ENCODE measurements around the gene ZNF446.
A peak's percentile ranks its signal among the peaks of the same experiment; 100 is the strongest.

ZNF446 gene

DNA sequence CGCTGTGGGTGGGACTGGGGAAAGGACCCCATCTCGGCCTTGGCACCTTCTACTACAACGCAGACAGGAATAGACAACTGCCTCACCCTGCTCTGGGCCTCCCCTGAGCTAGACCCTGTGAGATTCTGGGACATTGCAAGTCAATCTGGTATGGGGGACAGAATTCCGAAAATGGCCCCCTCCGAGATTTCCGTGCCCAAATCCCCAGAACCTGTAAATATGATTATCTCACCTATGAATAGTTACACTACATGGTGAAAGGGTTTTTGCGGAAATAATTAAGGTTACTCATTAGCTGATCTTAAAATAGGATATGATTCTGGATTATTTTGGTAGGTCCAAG lies 44.1 kb downstream of the ZNF446 start:
- DNase-seq (ENCODE audit: low read depth), result no peak
- TF ChIP-seq, protein P1, sequence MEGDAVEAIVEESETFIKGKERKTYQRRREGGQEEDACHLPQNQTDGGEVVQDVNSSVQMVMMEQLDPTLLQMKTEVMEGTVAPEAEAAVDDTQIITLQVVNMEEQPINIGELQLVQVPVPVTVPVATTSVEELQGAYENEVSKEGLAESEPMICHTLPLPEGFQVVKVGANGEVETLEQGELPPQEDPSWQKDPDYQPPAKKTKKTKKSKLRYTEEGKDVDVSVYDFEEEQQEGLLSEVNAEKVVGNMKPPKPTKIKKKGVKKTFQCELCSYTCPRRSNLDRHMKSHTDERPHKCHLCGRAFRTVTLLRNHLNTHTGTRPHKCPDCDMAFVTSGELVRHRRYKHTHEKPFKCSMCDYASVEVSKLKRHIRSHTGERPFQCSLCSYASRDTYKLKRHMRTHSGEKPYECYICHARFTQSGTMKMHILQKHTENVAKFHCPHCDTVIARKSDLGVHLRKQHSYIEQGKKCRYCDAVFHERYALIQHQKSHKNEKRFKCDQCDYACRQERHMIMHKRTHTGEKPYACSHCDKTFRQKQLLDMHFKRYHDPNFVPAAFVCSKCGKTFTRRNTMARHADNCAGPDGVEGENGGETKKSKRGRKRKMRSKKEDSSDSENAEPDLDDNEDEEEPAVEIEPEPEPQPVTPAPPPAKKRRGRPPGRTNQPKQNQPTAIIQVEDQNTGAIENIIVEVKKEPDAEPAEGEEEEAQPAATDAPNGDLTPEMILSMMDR (IDR thresholded peaks at IDR 0.05; ENCODE audit: insufficient read depth, low read depth, low read length, missing control alignments), result no peak
- H3K4me3 ChIP-seq (ENCODE audit: low read length), result peak overlapping the region; percentile 73

DNA sequence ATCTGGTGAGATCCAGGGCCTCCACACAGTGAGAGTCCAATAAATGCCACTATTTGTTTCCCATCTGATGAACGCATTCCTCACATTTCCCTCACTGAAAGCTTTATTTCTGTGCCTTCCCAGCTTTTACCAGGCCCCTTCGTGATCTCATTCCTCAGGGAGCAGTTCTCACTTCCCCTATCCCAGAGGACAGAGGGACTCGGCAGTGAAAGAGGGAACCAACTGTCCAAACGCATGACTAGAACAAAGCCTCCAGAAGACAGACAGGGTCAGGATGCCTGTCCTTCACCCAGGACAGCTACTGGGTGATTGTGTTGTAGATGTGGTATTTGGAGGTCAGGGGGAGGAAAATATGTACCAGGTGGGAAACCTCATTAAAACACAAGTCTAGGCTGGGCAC lies 45.5 kb downstream of the ZNF446 start:
- H3K4me3 ChIP-seq (ENCODE audit: low read length), result no peak overlapping the region
- DNase-seq (ENCODE audit: low read depth), result no peak
- TF ChIP-seq, protein P1 (IDR thresholded peaks at IDR 0.05; ENCODE audit: insufficient read depth, low read depth, low read length, missing control alignments), result no peak

DNA sequence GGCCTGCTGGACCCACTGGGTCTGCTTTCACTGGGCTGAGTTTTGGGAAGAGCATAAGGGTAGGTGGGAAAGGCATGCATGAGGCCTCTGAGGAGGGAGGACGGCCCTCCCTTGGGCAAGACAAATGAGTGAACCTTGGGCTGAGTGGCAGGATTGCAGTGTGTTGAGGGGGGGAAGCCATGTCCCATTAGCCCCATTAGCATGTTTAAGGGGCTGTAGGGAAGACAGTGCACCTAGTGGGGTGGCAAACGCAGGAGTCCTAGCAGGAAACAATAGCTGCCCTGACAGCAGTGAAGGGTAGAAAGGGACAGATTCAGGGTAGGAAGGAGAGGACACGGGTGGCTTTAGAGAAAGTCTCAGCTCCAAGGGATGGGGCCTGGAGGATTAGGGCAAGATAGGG lies 46.6 kb downstream of the ZNF446 start:
- TF ChIP-seq, protein P1 (IDR thresholded peaks at IDR 0.05; ENCODE audit: insufficient read depth, low read depth, low read length, missing control alignments), result no peak
- H3K4me3 ChIP-seq (ENCODE audit: low read length), result no peak overlapping the region
- DNase-seq (ENCODE audit: low read depth), result no peak

DNA sequence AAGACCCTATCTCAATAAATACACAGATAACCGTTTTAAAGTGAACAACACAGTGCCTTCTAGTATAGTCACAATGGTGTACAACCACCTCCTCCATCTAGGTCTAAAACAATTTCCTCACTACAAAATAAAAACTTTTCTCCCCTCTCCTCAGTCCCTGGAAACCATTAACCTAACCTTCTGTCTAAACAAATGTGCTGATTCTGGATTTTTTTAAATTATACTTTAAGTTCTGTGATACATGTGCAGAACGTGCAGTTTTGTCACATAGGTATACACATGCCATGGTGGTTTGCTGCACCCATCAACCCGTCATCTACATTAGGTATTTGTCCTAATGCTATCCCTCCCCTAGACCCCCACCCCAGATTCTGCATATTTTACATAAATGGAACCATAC lies 53.3 kb downstream of the ZNF446 start:
- TF ChIP-seq, protein P1 (IDR thresholded peaks at IDR 0.05; ENCODE audit: insufficient read depth, low read depth, low read length, missing control alignments), result no peak
- H3K4me3 ChIP-seq (ENCODE audit: low read length), result no peak overlapping the region
- no peak for DNase-seq (ENCODE audit: low read depth)

Data from epithelial cell of esophagus (primary cell).